Measurements from ENCODE around the gene ZNHIT1.
"Not testable (repeated sequence)": the region's sequence is repeated elsewhere in the genome, so short reads cannot be mapped to it uniquely, and the experiment has no call there.

ZNHIT1 gene

GRCh38 chr7:101186844-101187428 lies 31.0 kb upstream of the ZNHIT1 start:
- DNase-seq (ENCODE audit: low spot score): no peak

- DNase-seq (ENCODE audit: low spot score): no peak
These were observed 28.9 kb upstream of the ZNHIT1 start for GRCh38 chr7:101189109-101189508.

- DNase-seq (ENCODE audit: low spot score): no peak
These were observed 22.1 kb upstream of the ZNHIT1 start for GRCh38 chr7:101195884-101196283.

GRCh38 chr7:101197991-101198390 lies 20.0 kb upstream of the ZNHIT1 start:
- DNase-seq (ENCODE audit: low spot score): no peak

GRCh38 chr7:101198476-101198875 lies 19.5 kb upstream of the ZNHIT1 start:
- DNase-seq (ENCODE audit: low spot score): no peak

- not testable (repeated sequence) for DNase-seq (ENCODE audit: low spot score)
These were observed 18.4 kb upstream of the ZNHIT1 start for GRCh38 chr7:101199522-101199921.

GRCh38 chr7:101200504-101200861 lies 17.5 kb upstream of the ZNHIT1 start:
- DNase-seq (ENCODE audit: low spot score): no peak

- no peak for DNase-seq (ENCODE audit: low spot score)
These were observed 16.9 kb upstream of the ZNHIT1 start, which contains the start of gene MOGAT3 for GRCh38 chr7:101200862-101201599. TSS of gene MOGAT3 (minus strand) at chr7:101201036. CDS start at chr7:101200854, 182 bp downstream.

- DNase-seq (ENCODE audit: low spot score): no peak
These were observed 16.0 kb upstream of the ZNHIT1 start for GRCh38 chr7:101201695-101202602.

GRCh38 chr7:101202603-101202918 lies 15.4 kb upstream of the ZNHIT1 start:
- no peak for DNase-seq (ENCODE audit: low spot score)

- not testable (repeated sequence) for DNase-seq (ENCODE audit: low spot score)
These were observed 13.9 kb upstream of the ZNHIT1 start for GRCh38 chr7:101203740-101204738.

- DNase-seq (ENCODE audit: low spot score): no peak
These were observed 11.9 kb upstream of the ZNHIT1 start for GRCh38 chr7:101205901-101206664.

- DNase-seq (ENCODE audit: low spot score): no peak
These were observed 11.3 kb upstream of the ZNHIT1 start for GRCh38 chr7:101206665-101207042.

- no peak for DNase-seq (ENCODE audit: low spot score)
These were observed 10.5 kb upstream of the ZNHIT1 start for GRCh38 chr7:101207459-101207858.

- DNase-seq (ENCODE audit: low spot score): no peak
These were observed 9.2 kb upstream of the ZNHIT1 start for GRCh38 chr7:101208794-101209193.

GRCh38 chr7:101210143-101210542 lies 7.8 kb upstream of the ZNHIT1 start:
- DNase-seq (ENCODE audit: low spot score): no peak

GRCh38 chr7:101211501-101211900 lies 6.5 kb upstream of the ZNHIT1 start:
- no peak for DNase-seq (ENCODE audit: low spot score)

- no peak for DNase-seq (ENCODE audit: low spot score)
These were observed 6.0 kb upstream of the ZNHIT1 start for GRCh38 chr7:101212014-101212413.

- DNase-seq (ENCODE audit: low spot score): no peak
These were observed 1.7 kb upstream of the ZNHIT1 start for GRCh38 chr7:101216001-101216859.

- DNase-seq (ENCODE audit: low spot score): peak; percentile 35
These were observed 1.0 kb upstream of the ZNHIT1 start for GRCh38 chr7:101216860-101217387.

Data from hematopoietic multipotent progenitor cell treated with erythropoietin and hydrocortisone succinate and interleukin-3 and kit ligand, for 15 days (in vitro differentiated cells).